Stimulated activated CD8-positive, alpha-beta memory T cell treated with anti-CD3 and anti-CD28 coated beads, Interleukin-15, amount 100 ng/mL, for 48 hours (primary cell): ENCODE measurements around the gene PARD3.

ENCODE experiments used
- DNase-seq, 2 donors: peaks; one replicate each; pipeline ENCODE4 v3.0.0-alpha.2; 2020; ENCODE audit warnings: low read depth in 2 of 2

The PARD3 gene

DNA sequence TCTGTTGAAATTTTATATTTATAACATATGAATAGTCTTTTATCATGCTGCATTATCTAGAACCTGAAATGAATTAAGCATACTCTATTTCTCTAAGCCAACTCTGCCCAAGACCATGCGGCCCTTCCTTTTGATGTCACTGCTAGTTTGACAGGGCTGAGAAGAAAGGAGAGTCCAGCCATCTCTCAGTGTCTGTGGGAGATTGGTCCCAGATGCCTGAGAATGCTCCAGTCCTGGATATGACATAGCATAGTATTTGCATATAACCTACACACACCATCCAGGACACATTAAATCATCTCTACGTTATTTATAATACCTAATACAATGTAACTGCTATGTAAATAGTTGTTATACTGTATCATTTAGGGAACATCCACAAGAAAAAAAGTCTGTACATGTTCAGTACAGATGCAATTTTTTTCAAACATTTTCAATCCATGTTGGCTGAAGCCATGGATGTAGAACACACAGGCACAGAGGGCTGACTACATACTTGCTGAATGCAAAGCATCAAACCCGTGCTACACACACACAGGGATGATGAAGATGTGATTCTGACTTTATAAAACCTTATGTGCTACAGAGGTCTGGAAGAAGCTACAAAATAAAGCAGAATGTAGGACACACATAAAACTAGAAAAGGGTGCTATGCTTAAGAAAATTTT lies 315.4 kb downstream of the PARD3 start:
- DNase-seq, result no peak

GRCh38 chr10:34498821-34499220 lies 316.3 kb downstream of the PARD3 start:
- no peak for DNase-seq

GRCh38 chr10:34495938-34496337 lies 319.2 kb downstream of the PARD3 start:
- no peak for DNase-seq

GRCh38 chr10:34494012-34494411 lies 321.1 kb downstream of the PARD3 start:
- no peak for DNase-seq

GRCh38 chr10:34492081-34492480 lies 323.0 kb downstream of the PARD3 start:
- DNase-seq, result no peak

- no peak for DNase-seq
Observed at GRCh38 chr10:34491678-34492077, 323.4 kb downstream of the PARD3 start.

GRCh38 chr10:34489973-34490745 lies 324.9 kb downstream of the PARD3 start:
- DNase-seq, result no peak

DNA sequence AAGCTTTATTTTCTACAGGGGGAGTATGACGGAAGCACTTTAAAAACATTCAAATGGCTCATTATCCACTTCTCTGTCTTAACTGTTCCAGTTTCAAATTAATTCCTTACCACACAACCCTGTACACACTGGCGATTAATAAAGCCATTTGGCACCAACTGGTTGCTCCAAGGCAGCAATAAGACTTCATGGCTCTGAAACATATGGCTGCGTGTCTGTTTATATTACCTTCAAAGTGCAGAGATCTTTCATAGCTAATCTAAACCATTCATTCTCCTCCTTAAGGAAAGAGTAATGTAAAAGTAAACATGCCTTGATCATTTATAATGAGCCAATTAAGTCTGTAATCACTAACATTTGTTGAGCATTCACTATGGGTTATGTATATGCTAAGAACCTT lies 325.7 kb downstream of the PARD3 start:
- DNase-seq, result no peak

GRCh38 chr10:34488476-34489130 lies 326.5 kb downstream of the PARD3 start:
- no peak for DNase-seq

GRCh38 chr10:34486008-34486407 lies 329.1 kb downstream of the PARD3 start:
- no peak for DNase-seq

DNA sequence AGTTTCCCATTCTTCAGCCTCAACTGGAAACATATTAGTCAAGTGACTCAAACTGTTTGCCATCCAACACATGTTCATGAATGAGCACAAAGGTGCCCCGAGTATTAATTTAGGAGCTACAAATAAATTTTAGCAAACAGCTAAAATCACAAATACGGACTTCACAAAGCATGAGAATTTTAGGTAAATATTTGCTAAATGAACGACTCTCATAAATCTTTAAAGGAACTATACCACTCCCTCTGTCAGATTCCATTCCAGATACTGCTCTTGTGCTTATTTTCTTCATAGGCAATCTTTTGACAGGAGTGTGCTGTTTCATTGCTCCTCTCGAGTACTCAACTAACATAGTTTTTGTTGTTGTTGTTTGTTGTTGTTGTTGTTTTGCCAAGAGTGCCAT lies 330.9 kb downstream of the PARD3 start:
- no peak for DNase-seq

DNA sequence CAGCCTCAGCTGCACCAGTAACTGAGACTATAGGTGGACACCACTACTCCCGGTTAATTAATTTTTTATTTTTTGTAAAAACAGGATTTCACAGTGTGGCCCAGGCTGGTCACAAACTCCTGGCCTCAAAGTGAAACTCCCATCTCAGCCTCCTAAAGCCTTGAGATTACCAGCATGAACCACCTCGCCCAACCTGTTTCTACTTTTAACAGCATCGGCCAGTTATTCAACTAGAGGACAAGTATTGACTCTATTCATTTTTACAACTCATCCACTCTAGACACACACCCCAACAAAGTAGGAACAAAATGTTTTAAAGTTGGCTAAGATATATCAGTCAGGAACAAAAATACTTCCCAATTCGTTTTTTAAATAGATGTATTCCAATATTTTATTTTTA lies 334.8 kb downstream of the PARD3 start:
- no peak for DNase-seq

DNA sequence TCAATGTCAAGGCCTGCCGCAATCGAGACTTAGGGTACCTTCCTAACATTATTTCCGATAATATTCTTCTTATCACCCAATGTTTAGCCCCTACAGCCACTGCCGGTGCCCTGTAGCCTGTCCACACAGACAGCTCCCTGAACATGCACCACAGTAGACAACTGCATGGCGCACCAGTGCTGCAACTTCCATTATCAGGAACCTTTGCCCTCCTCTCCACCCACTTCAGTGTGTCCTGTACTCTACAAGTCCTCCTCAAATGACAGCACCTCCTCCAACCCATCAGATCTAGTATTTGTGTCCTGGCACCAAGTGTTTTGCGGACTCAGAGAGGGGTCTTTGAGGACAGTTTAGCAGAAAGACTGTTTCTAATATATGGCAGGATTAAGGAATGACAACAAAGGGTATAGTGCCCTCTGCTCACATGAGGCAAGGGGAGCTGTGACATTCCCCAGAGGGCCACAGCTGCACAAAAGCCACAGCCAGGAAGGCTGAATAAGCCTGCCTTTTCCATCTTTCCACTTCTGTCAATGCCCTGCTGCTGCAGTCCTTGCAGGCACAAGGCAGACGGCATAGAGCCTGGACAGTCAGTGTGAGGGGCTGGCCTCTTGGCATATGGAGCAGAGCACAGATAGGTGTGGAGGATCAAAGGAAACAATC lies 335.4 kb downstream of the PARD3 start:
- DNase-seq, result no peak

DNA sequence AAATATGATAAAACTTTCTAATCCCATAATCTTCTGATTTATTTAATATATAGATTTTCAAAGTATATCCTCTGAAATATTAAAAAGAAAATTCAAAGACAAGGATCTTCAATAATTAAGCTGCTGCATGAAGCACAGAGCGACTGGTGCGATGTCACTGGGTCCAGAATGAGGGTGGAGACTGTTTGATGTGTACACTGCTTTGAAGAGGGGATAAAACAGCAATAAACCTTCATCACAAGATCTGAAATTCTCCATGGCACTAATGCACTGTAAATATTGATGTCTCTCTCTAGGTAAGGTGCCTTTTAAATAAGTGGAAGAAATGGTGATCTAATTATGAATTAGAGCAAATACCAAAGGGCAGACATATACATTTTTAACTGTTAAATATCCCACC lies 337.8 kb downstream of the PARD3 start:
- DNase-seq, result no peak

DNA sequence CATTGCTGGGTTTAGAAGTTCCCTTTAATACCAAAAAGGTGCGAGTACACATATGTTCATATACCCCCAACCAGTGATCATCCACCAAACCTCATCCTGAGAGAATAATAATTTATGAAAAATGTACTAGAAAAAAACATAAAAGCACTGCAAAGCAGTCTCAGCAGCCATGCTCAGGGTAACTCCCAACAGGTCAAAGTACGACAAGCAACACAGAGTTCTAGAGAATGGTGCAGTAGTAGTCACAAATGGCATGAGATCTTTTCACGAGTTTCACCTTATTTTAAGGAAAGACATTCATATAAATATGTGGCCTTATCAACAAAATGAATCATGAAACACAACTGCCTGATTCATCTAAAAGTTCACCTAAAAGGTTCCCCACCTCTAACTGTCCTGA lies 338.5 kb downstream of the PARD3 start:
- no peak for DNase-seq

GRCh38 chr10:34475786-34476185 lies 339.3 kb downstream of the PARD3 start:
- no peak for DNase-seq

DNA sequence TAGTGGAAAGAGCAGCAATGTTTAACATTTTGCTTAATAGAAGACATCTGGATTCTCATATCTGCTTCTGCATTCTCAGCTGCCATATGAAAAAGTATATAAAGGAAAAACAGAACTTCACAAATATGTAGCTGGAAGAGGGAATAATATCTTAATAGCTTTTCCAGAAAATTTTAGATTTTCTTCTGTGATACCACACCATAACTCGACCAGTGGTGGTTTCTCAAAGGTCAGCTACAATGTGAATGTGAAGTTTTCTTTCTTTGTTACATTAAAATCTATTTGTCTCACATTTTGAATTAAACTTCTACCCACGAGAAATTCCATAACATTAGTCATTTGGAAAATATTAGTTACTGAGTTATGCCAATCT lies 339.8 kb downstream of the PARD3 start:
- no peak for DNase-seq

DNA sequence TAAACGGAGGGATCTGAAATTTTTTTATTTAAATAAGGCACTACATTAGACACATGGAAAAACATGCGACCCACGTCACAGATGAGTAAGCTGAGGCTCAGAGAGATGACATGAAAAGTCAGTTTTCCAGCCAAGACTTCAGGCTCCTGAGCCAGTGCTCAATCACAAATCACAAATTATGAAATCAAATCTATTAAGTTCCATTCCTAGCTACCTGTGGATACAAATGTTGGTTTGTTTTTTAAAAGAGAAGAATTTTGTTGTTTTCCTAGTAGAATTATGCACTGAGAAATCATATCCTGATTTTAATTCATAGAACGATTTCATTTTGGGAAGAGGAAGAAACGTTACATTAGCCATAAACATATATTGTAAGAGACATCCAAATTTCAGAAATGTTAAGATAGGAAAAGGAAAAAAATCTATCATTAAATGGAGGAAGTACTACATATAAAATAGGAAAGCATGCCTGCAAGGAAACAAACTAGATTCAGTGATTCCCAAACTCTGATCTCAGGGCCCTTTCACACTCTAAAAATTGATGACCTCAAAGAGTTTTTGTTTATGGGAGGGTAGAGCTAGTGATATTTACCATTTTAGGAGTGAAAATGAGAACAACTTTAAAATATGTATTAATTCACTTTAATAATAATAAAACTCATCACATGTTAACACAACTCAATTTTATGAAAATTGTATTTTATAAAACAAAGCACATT lies 340.4 kb downstream of the PARD3 start:
- DNase-seq, result no peak

DNA sequence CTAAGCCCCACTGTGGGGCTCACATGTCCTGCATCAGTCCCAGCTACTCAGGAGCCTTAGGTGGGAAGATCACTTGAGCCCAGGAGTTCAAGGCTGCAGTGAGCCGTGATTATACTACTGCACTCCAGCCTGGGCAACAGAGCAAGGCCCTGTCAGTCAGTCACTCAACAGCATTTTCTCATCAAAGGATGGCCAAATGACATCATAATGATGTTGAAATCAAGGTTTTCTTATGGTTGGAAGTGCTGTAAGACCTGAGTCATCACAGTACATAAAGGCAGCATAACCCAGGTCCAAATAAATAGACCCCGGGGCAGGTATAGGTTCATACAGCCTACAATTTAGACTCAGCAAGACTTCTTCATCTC lies 341.1 kb downstream of the PARD3 start:
- DNase-seq, result no peak

- DNase-seq, result no peak
Observed at GRCh38 chr10:34473174-34474008, 341.7 kb downstream of the PARD3 start.

GRCh38 chr10:34470307-34470706 lies 344.8 kb downstream of the PARD3 start:
- no peak for DNase-seq
